NCI-H187 (cell line): ENCODE measurements around the gene PWWP2A.

Experiments
- DNase-seq, 2 experiments: peaks; one replicate each; lab custom pipeline; 2025; lab: John Stamatoyannopoulos, UW

Gene PWWP2A

DNA sequence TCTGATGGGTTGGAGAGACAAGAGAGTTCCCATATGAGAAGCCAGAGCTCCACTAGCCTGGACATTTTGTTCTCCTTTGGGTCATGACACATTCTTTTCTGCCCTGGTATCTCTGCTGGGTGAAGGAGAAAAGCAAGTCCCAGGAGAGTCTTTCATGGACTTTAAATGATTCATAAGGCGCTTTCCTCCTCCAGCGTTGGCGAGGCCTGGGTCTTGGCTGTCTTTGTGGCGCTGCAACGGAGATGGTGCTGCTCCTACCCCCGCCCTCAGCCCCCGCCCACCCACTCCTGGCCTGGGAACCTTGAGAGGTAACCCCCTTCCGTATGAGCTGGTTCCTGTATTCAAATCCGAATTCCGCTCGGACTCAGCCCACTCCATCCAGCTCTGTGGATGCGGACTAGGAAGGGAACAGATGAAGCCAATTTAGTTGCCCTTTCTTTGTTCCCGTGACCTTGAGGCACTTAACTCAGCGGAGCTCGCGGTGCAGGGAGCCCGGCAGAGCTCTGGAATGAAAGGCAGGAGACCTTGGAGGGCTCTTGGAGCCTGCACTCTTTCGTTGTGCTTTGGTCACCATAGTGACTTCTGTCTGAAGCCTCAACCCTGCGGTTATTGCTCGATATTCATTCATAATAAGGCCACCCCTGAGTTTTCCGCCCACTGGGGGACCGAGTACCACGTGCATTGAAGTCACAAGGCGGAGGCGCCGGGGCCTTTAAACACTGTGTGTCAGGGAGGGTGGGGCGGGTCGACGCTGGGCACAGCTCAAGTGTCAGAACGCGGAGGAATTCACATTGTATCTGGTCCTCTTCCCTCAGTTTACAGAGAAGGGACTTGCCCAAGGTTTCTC lies 14.0 kb upstream of the PWWP2A start:
- peak in 1 of 2 experiments; percentile 28 for DNase-seq

DNA sequence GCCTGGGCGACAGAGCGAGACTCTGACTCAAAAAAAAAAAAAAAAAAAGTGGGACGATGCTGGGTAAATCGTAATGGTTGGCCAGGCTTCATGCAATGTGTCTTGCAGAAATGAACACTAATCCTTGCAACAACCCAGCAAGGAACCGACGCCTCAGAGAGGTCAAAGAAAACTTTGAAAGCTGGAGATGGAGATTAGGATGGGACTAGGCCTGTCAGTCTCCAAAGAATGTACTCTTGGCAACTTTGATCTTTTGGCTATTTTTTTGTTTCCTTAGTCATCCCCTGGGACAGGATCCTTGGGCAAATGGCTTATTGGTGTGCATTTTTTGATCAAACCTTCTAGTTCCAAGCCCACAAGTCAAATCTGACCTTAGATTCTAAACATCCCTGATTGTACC lies 10.6 kb upstream of the PWWP2A start:
- DNase-seq, result no peak

DNA sequence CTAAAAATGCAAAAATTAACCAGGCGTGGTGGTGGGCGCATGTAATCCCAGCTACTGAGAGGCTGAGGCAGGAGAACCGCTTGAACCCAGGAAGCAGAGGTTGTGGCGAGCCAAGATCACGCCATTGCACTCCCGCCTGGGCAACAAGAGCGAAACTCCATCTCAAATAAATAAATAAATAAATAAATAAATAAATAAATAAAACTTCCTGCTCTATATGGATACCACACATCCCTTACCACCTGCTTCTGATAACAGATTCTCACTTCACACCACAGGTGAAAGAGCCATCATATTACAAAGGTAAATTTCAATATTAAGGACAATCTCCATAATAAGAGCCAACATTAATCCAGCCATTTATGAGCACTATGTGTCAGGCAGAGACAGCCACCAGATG lies 9.4 kb upstream of the PWWP2A start:
- no peak for DNase-seq

DNA sequence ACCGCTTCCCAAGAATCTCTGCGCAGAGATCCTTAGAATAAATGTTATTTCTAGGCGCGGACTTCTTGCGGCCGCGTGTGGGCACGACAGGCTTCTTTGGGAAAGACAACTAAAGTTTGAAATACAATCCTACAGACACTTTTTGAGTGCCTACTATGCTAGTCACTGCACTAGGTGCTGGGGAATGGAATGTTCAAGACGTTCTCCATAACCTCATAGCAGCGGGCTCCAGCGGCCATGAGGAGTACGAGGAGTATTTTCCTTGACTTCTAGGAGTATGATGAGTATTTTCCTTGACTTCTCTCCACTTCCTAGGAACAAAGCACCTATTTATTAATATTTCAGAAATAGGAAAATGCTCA lies 636 bp upstream of the PWWP2A start:
- DNase-seq, result peak in 1 of 2 experiments; percentile 57

DNA sequence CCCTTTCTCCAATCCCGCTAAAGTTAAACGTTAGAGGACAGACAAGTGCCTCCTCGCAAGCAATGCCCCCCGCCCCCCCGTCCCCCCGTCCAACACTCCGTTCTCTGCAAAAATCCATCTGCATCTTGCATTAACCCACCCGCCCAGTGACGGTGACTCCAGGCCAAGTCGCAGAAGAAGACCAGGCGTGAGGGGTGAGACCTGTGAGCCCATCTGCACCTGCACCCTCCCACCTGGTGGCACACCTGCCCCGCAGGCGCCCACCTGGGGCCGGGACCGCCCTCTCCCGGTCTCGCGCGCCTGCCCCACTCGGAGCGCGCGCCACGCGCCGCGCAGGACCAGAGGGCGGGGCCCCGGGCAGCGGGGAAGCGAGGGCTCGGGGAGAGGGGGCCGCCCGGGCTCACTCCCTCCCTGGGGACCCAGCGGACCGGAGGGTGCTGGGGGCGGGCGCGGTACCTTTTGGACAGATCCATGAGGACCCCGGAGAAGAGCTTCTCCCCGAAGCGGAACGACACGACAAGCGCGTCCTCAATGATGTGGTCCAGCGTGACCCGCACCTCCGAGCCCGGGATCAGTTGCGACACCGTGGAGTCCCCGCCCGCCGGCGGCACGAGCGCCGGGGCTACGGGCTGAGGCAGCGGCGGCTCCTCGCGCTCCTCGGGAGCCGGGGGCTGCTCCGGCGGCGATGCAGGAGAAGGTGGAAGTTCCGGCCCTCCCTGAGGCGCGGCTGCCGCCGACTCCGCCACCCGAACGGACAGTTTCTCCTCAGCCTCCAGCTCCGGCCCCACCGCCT lies 705 bp downstream of the PWWP2A start:
- no peak for DNase-seq

DNA sequence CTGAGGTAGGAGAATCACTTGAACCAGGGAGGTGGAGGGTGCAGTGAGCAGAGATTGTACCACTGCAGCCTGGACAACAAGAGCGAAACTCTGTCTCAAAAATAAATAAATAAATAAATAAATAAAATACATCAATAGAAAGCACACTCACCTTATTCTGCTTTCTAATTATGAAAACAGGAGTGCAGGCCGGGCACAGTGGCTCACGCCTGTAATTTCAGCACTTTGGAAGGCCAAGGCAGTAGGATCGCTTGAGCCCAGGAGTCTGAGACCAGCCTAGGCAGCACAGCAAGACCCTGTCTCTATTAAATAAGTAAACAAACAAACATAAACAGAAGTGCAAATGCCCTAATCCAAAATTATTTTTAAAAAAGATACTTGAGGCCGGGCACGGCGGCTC lies 2.3 kb downstream of the PWWP2A start:
- DNase-seq, result no peak

DNA sequence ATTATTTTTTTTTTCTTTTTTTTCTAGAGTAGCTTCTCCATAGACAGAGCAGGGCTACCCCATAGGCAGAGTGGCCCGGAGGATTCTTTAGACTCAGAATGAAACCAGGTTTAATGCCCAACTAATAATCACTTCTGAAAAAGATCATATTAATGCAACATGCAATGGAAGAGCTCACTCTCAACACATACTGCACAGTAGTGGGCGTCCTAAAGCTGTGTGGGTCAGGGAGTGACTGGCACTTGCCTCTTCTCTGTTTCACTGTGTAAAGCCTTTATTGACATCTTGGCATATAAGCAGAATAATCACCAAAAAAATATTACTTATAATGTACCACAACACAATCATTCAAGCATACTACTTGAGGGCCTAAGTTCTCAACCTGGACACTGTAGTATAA lies 11.1 kb downstream of the PWWP2A start:
- DNase-seq, result no peak

DNA sequence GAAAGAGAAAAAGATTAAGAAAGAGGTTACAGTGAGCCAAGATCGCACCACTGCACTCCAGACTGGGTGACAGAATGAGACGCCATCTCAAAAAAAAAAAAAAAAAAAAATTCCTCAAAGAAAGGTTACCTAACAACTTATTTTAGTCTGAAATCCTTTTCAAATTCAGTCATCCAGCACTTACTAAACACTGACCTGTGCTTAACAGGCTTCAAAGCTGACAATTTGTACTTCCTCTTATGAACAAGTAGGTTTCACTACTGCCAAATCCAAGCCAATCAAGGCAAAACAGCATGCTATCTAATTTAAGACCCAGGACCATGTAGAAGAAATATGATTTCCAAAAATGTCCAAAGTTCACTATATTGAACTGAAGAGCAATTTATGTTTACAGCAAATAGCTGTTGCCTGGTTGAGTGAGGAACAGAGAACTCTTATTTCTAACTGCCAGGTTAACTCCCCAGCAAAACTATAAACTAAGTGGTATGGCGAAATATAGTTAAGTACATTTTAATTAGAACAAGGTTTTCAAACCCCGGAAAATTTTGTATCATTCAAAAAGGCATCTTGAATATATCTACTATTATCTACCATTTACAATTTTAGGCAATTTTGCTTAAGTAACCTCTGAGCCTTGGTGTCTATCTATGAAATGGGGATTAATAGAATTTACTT lies 13.4 kb downstream of the PWWP2A start:
- no peak for DNase-seq

DNA sequence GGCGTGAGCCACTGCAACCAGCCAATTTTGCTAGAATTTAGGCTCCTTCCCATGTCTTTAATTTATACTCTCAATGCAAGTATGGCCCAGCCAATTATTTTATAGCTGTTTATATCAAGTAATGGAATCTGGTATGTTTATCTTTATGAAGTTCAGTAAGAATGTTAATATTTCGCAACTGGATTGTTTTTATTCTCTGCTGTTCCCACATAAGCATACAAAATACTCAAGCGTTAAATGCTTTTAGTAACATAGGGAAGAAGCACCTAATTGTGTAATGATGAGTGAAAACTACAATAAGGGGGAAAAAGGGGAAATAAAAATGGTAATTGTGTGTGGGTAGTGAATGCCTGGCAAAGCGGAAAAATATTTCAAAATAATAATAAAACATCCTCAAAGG lies 21.3 kb downstream of the PWWP2A start:
- no peak for DNase-seq

DNA sequence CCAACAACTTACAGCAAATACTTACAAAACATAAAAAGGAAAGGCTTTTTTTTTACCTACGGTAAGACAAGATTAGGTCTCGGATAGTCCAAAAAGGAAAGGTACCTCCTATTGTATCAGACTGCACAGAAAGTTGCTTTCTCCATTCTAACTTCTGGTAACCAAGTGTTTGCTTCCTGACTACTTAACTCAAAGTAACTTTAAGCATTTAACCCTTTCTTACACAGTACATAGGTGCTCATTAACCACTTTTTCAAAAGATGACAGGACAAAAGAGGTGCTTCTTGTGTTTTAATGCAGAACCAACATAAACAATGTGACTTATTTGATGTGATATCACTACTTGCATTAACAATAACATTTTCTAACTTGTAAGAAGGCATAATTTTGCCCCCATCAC lies 23.1 kb downstream of the PWWP2A start:
- no peak for DNase-seq

DNA sequence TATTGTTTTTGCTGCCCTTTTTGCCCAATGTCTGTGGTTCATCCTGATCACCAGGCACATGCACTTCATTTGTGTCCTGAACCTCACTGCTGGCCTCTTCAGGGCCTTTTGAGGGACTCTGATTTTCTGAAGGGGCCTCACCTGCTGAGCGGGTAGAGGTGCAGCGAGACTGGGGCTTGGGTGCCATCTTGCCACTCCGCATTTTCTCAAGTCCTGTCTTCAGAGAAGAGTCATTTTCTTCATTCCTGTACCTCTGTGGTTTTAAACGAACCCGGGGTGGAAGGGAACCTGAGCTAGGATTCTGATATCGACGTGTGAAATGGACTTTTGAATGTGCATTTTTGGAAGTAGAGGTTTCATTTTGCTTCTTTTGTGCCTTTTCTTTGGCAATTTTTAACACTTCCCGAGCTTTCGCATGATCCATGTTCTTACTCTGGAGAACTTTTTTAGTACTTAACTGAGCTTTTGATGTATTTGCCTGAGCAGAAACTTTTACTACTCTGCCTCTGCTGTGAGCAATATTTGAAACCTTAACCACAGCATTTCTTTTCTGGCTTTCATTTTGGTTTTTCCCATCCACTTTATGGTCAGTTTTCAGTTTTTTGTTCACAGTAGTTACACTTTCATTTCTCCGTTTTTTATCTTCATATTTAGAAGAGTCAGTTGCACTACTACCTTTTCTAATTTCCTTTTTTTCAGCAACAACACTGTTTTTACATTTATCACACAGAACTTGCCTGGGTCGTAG lies 26.1 kb downstream of the PWWP2A start:
- DNase-seq, result no peak

DNA sequence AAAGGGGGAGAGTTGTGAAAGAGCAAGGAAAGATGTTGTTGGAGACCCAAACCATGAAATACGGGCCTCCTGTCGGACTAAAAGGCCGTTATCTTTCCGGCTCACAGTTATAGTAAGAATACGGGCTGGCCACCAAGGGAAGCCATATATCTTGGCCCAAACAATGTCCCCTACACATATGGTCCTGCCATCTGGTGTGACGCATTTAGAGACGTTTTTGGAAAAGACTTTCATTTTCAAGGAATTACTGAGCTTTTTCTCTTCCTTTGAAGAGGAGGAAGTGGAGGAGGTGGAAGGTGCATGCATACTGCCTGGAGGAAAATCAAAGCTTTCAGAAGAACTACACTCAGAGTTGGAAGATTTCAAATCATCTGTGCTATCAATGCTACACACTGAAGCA lies 26.7 kb downstream of the PWWP2A start:
- no peak for DNase-seq

DNA sequence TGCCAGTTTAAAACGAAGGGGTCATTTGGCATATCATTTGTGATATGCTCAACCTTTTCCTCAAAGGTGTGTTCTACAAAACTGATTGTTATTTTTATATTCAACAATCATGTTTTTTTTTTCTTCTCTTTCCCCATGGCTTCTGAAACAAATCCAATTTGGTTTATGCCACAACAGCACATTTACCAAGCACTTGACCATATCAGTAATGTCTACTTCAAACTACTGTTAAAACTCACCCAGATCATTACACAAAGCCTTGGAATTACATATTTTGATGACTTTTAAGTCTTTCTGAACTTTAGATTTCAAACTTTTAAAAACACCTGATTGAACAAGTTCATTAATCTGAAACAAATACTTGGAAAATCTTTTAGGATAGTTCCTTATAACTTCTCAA lies 29.2 kb downstream of the PWWP2A start:
- no peak for DNase-seq

DNA sequence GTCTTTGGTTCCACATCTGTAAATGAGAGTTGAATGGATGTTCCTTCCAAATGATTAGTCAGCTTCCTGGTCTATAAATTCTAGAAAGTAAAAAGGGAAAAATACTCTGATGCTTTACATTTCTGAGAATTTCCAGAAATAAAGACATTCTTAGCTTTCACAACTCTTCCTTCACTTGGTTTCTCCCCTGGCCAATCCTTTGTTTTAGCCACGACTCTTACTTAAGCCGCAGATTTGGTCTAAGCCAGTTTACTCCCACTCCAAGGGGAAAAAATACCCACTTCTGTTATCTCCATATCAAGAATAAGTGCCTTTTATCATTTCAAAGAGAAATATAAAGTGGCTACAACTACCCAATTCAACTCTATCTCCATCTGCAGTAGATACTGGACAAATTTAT lies 29.7 kb downstream of the PWWP2A start:
- DNase-seq, result no peak

DNA sequence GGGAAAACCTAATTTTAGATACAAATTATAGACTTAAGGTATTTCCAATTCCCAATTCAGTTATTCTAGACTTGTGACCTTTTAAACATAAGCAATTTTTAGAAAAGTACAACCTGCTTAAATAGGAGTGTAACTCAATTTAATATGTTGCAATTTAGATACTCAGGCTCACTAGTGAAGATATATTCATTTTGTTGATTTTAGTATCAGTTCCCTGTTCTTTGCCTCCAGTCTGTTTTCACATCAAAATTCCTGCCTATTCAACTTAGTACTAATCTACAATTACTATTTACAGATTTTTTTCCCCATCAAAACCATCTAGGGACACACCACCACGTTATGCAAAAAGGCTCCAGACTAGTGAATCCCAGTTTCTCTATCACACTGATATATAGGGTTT lies 30.4 kb downstream of the PWWP2A start:
- no peak for DNase-seq

DNA sequence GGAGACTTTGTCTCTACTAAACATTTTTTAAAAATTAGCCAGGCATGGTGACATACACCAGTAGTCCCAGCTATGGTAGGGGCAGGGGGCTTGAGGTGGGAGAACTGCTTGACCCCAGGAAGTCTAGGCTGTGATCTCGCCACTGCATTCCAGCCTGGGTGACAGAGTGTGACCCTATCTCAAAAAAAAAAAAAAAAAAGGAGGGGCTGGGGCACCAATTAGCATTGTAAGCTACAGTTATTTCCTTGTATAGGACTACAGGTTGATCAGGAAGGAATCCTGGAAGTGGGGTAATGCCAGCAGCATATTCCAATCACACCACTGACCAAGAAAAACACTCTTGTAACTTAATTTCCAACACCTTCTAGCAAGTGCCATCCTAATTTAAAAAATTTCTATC lies 32.1 kb downstream of the PWWP2A start:
- DNase-seq, result no peak

DNA sequence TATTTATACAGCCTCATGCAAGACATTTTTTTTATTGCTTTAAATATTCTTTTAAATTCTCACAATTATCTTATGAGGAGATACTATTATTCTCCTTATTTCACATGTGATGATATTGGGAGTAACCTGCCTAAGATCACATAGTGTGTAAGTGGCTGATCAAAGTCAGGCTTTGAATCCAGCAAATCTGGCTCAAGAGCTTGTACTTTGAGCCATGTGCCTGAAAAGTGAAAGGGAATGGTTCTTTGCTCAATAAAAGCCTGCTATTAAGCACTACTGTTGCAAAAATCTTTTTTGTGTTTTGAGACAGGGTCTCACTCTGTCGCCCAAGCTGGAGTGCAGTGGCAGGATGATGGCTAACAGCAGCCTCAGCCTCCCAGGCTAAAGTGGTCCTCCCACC lies 35.1 kb downstream of the PWWP2A start:
- DNase-seq, result no peak

DNA sequence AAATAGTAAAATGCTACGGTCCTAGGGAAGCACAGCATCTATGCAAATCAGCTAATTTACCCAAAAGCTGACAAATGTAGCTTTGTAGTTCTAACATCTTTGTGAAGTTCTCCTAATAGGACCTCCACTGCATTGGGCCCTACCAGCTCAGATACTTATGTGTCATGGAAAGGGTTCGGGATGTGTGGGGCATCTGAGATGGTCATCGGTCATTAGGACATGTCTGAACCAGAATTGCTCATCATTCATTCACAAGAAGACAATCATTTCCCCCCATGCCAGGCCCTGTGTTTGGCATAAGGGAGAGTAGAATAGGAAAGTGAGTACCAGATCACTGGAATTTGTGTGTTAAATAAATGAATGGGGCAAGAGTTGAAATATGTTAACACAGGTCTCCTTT lies 35.7 kb downstream of the PWWP2A start:
- no peak for DNase-seq

DNA sequence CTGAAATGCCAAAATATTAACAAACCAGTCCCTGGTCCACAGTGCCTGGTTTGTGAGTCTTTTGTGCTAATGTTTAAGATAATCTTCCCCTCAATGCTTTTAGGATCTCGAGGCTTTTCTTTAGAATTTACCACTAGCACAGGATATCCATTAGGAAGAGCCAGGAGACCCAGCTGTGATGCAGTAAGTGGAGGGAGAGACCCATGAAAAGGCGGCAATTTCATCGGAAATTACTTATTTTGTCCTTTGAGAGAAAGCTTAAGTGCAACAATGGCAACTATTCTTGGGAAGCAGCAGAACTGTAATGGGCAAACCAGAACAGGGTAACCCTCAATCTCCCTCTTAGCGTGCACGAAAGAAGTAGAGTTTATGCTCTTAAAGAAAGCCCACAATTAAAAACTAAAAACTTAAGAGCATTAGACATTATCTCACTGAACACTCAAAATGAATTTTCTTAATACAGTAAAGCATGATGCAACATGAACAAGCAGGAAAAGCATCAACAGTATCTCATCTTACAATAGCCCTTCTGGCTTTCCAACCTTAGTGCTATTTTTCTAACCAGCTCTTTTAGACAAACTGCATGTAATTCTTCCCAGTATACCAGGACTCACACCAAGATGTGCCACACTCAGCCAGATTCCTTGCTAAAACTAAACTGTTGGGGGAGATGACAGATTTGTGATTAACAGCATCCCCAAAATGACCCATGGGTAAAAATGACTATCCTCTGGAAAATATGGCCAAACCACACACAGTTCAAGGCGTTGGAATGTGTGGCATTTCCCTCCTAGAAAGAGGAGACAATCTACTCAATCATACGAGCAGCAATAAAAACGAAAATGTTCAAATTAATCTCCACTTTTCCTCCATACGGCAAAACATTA lies 36.4 kb downstream of the PWWP2A start:
- no peak for DNase-seq

DNA sequence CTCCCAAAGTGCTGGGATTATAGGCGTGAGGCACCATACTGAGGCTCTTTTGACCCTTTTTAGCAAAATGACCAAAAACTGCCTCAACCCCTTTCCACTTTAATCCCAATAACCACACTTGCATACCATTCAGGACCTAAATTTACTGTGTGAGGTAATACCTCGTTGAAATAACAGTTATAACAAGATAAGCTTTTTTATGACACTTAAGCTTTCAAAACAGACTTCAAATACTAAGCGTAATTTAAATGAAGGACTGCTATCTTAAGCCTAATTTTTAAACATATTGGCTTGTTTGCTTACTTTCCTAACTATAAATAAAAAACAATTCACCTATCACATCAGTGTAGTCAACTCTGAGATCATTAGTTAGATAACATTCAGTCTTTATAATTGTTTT lies 37.8 kb downstream of the PWWP2A start:
- DNase-seq, result no peak

DNA sequence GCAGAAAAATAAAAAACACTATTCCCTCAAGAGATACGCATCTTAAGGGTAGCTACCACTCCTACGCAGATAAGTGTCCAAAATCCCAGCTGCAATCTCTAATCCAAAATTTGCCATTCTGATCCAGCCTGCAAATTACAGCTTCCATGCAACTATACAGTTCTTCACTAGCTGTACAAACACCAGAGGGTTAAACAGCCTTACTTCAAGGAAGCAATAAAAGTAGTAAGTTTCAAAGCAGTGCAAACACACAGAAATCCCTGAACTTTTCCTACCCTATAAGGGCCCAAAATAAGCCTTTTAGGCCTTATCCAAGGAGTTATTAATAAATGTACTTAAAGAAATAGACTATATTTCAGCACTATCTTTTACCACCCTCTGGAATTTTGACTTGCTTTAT lies 39.5 kb downstream of the PWWP2A start:
- DNase-seq, result no peak
